HCT116 (cell line): ENCODE results near the gene MYO5C. TPM values are rescaled to one million over a fixed set of nuclear protein-coding genes. Genes with fewer than 3 reads are reported as not detected.

Experiments used
- ATAC-seq: fragments of 200-7000 bp; cut with Tn5 transposase; 2 replicates; pipeline ENCODE4 v1.9.1; 2020; ENCODE audit warnings: mild to moderate bottlenecking, moderate library complexity
- BruUV-seq: library from RNA; stranded (reverse); fragments of 400-500 nt; replicated peaks from 2 replicates; lab custom pipeline; 2021; lab: Mats Ljungman, UMichigan
- CTCF ChIA-PET: fragments of 300-600 bp; sonication (Branson Sonifier 250); formaldehyde crosslinking; loops from one replicate; lab custom pipeline; 2021; ENCODE audit warnings: antibody characterized with exemption; lab: Charles Lee
- POLR2A ChIA-PET: fragments of 300-600, 350-600 bp; sonication (Branson Sonifier 250); formaldehyde crosslinking; loops from one replicate; lab custom pipeline; 2021; ENCODE audit warnings: antibody characterized with exemption; lab: Charles Lee
- RAD21 ChIA-PET, 2 experiments: fragments of 300-600 bp; sonication (Branson Sonifier 250); formaldehyde crosslinking; loops; one replicate each; lab custom pipeline; 2023; ENCODE audit warnings: low total read pairs in 2 of 2; ENCODE audit not compliant: uncharacterized antibody in 2 of 2, unreplicated experiment in 2 of 2, low non-redundant PET in 1 of 2; lab: Charles Lee
- DNase-seq: peaks from one replicate; pipeline ENCODE4 v3.0.0-alpha.2; 2010; ENCODE audit warnings: low read depth, low spot score
- H2AFZ ChIP-seq: fragments of 200-600 bp; shearing (Covaris generic), sonication (generic); 2 replicates; pipeline ENCODE4 v1.6.1; 2017; ENCODE audit warnings: low read depth, mixed run types, mixed read lengths, antibody characterized with exemption, low read length; ENCODE audit not compliant: poor library complexity, severe bottlenecking
- H3K27ac ChIP-seq: 2 replicates; pipeline ENCODE4 v1.5.1; 2012; ENCODE audit warnings: low read depth, low read length
- H3K27me3 ChIP-seq: fragments of 200-600 bp; sonication (generic); 2 replicates; pipeline ENCODE4 v1.6.1; 2016; ENCODE audit warnings: mixed run types, low read length, mixed read lengths; ENCODE audit not compliant: insufficient read depth
- H3K36me3 ChIP-seq, 2 experiments: fragments of 200-500 bp in 1 of 2; fragments of 200-600 bp in 1 of 2; sonication (Bioruptor generic) in 1 of 2; sonication (generic) in 1 of 2; 2 replicates each; pipeline versions ENCODE4 v1.5.1 to v1.6.1; 2014 to 2016; ENCODE audit warnings: low read length in 2 of 2, inconsistent platforms in 1 of 2, mixed read lengths in 1 of 2, mixed run types in 1 of 2; ENCODE audit not compliant: insufficient read depth in 2 of 2, control insufficient read depth in 1 of 2
- H3K4me1 ChIP-seq, 2 experiments: fragments of 200-600 bp in 1 of 2; sonication (generic) in 1 of 2; 2 replicates each; pipeline versions ENCODE4 v1.5.1 to v1.6.1; 2012 to 2017; ENCODE audit warnings: low read length in 2 of 2, inconsistent platforms in 1 of 2, mild to moderate bottlenecking in 1 of 2, mixed read lengths in 1 of 2, mixed run types in 1 of 2, moderate library complexity in 1 of 2; ENCODE audit not compliant: insufficient read depth in 2 of 2, control insufficient read depth in 1 of 2
- H3K4me2 ChIP-seq: fragments of 200-600 bp; sonication (generic); 2 replicates; pipeline ENCODE4 v1.6.1; 2017; ENCODE audit warnings: mixed run types, low read length, mixed read lengths
- H3K4me3 ChIP-seq, 2 experiments: fragments of 200-600 bp in 1 of 2; sonication (generic) in 1 of 2; replicated peaks in 1 of 2; 2 replicates each; pipeline ENCODE4 v1.5.1; 2011 to 2016; ENCODE audit warnings: low read length in 2 of 2, control low read depth in 1 of 2, low read depth in 1 of 2, mild to moderate bottlenecking in 1 of 2, mixed read lengths in 1 of 2, mixed run types in 1 of 2
- H3K79me2 ChIP-seq: fragments of 200-600 bp; sonication (generic); 2 replicates; pipeline ENCODE4 v1.6.1; 2017; ENCODE audit warnings: mild to moderate bottlenecking, mixed run types, low read length, moderate library complexity, mixed read lengths; ENCODE audit not compliant: insufficient read depth
- H3K9ac ChIP-seq: fragments of 200-600 bp; sonication (generic); 2 replicates; pipeline ENCODE4 v1.6.1; 2016; ENCODE audit warnings: low read length, mixed read lengths
- H3K9me2 ChIP-seq: fragments of 200-600 bp; sonication (generic), shearing (Covaris generic); 2 replicates; pipeline ENCODE4 v1.6.1; 2017; ENCODE audit warnings: mixed run types, mild to moderate bottlenecking, moderate library complexity; ENCODE audit not compliant: insufficient read depth
- H3K9me3 ChIP-seq, 2 experiments: fragments of 200-500 bp in 1 of 2; fragments of 200-600 bp in 1 of 2; sonication (Bioruptor generic) in 1 of 2; sonication (generic) in 1 of 2; 2 replicates each; pipeline ENCODE4 v1.6.1; 2014 to 2017; ENCODE audit warnings: low read length in 2 of 2, mixed read lengths in 2 of 2, inconsistent platforms in 1 of 2, low read depth in 1 of 2, mild to moderate bottlenecking in 1 of 2, mixed run types in 1 of 2, moderate library complexity in 1 of 2; ENCODE audit not compliant: control insufficient read depth in 1 of 2, insufficient read depth in 1 of 2
- H4K20me1 ChIP-seq: fragments of 200-600 bp; sonication (generic), shearing (Covaris generic); 2 replicates; pipeline ENCODE4 v1.6.1; 2017; ENCODE audit warnings: mixed run types, mild to moderate bottlenecking, moderate library complexity; ENCODE audit not compliant: insufficient read depth
- ATF3 ChIP-seq: IDR thresholded peaks from 2 replicates; pipeline ENCODE4 v1.6.1; 2012
- FOSL1 ChIP-seq: IDR thresholded peaks from 2 replicates; pipeline ENCODE4 v1.6.1; 2012; ENCODE audit warnings: low read depth
- JUND ChIP-seq: IDR thresholded peaks from 2 replicates; pipeline ENCODE4 v1.6.1; 2012
- MAX ChIP-seq: IDR thresholded peaks from 2 replicates; pipeline ENCODE4 v1.6.1; 2012
- POLR2AphosphoS5 ChIP-seq: IDR thresholded peaks from 2 replicates; pipeline ENCODE4 v1.6.1; 2011; ENCODE audit warnings: mild to moderate bottlenecking, low read depth, low read length, moderate library complexity
- REST ChIP-seq: IDR thresholded peaks from 2 replicates; pipeline ENCODE4 v1.6.1; 2012; ENCODE audit warnings: low read depth
- SP1 ChIP-seq: IDR thresholded peaks from 2 replicates; pipeline ENCODE4 v1.6.1; 2012; ENCODE audit warnings: low read depth
- TCF7L2 ChIP-seq: IDR thresholded peaks from 2 replicates; pipeline ENCODE4 v1.7.0; 2011; ENCODE audit warnings: borderline replicate concordance, inconsistent platforms; ENCODE audit not compliant: insufficient read depth, insufficient read length; ENCODE audit errors: extremely low read depth
- ZFX ChIP-seq: fragments of 450-650 bp; IDR thresholded peaks from 2 replicates; pipeline ENCODE4 v1.6.1; 2017
- ZNF274 ChIP-seq: fragments of 200-500 bp; sonication (Bioruptor generic); IDR thresholded peaks from 2 replicates; pipeline ENCODE4 v1.6.1; 2014; ENCODE audit warnings: mild to moderate bottlenecking, low read depth, low read length, inconsistent platforms
- intact Hi-C: fragments of 100-400 bp; cut with micrococcal nuclease; formaldehyde crosslinking; loops from 2 replicates; pipeline ENCODE4 v1.10.0; 2022
- total RNA-seq: library from RNA; stranded (reverse); gene quantifications from one replicate; pipeline ENCODE4 v1.2.1, GENCODE V29; 2021; ENCODE audit not compliant: unreplicated experiment

MYO5C gene
- total RNA-seq, 1 experiment from 2014 or later, result 34.0 TPM

- Histone ChIP-seq H3K27me3 (no peaks in the 10 kb centered on the region), H3K27ac (no peak overlapping the region), H3K4me3 (no peak overlapping the region), H3K4me2 (no peak overlapping the region), H2AFZ (no peak overlapping the region), H3K4me1 (no peaks in the 10 kb centered on the region), H3K36me3 (no peaks in the 10 kb centered on the region), H3K9ac (no peak overlapping the region), H3K9me3 (no peaks in the 10 kb centered on the region), H3K9me2 (no peaks in the 10 kb centered on the region), H3K79me2 (0 out of 2 replicates have a peak, but pooled peaks cover 3% of the 10 kb centered on the region), H4K20me1 (no peaks in the 10 kb centered on the region)
- POLR2A ChIA-PET, result no interaction called here
- BruUV-seq, result no TSS peak
- CTCF ChIA-PET, result no interaction called here
- DNase-seq (no peak), ATAC-seq (no peak)
- RAD21 ChIA-PET, result no interaction called here
- intact Hi-C loops, result no loop called here
- TF ChIP-seq TCF7L2 (no peak), MAX (no peak), POLR2AphosphoS5 (no peak), ZFX (no peak), ATF3 (no peak), ZNF274 (no peak), FOSL1 (no peak), JUND (no peak), SP1 (no peak), REST (no peak)
Measured at GRCh38 chr15:52162876-52163275, 132.7 kb downstream of the MYO5C start.
